ENCODE data around the gene KRT13. TPM values are rescaled to one million over a fixed set of nuclear protein-coding genes. Genes with fewer than 3 reads are reported as not detected.

Gene KRT13
- total and polyA plus RNA-seq, 2 donors (not counting 1 experiment from before 2014, with no cell fraction given), result not detected

- H3K4me2 ChIP-seq (replicated peaks; ENCODE audit: low read depth, low read length, poor library complexity, severe bottlenecking), result no peak overlapping the region
- ATAC-seq (ENCODE audit: low read depth) (no peak), DNase-seq (no peak)
- intact Hi-C loops (cut with micrococcal nuclease), result no loop called here
- H3K27me3 Mint-ChIP-seq, result peaks cover 35% of the 10 kb centered on the region
- peaks cover 0 to 4% (median 1%) of the 10 kb centered on the region in 4 experiments for H3K27me3 ChIP-seq (replicated peaks in 1 of 4; ENCODE audit: control extremely low read depth in 1 of 4, control insufficient read depth in 3 of 4, insufficient read depth in 4 of 4, low read length in 3 of 4)
- H3K27ac Mint-ChIP-seq, result no peak overlapping the region
- H3K9ac ChIP-seq (ENCODE audit: low read length), result no peak overlapping the region
- H4K20me1 ChIP-seq (ENCODE audit: control insufficient read depth, insufficient read depth, low read length, poor library complexity, severe bottlenecking), result no peaks in the 10 kb centered on the region
- no peak overlapping the region for H2AFZ ChIP-seq (ENCODE audit: insufficient read depth, low read depth, low read length, poor library complexity, severe bottlenecking)
- no peak overlapping the region for H3K4me3 Mint-ChIP-seq
- no peak for TF ChIP-seq CTCF (IDR thresholded peaks at IDR 0.05)
- no peak for TF ChIP-seq EZH2 (IDR thresholded peaks at IDR 0.05; ENCODE audit: borderline replicate concordance, insufficient read depth, low read depth, low read length, poor library complexity, severe bottlenecking)
- H3K36me3 ChIP-seq (replicated peaks in 1 of 2; ENCODE audit: control extremely low read depth in 1 of 2, control insufficient read depth in 1 of 2, extremely low read depth in 1 of 2, insufficient read depth in 2 of 2, low read length in 1 of 2), result no peaks in the 10 kb centered on the region
- no peak overlapping the region for H3K27ac ChIP-seq (ENCODE audit: low read length in 2 of 2)
- H3K4me1 Mint-ChIP-seq, result no peaks in the 10 kb centered on the region
- ChIA-PET POLR2A (no interaction called here), CTCF (interaction anchor here (0.9 kb wide), 1 partner anchor 191 kb away, joined by 3 read pairs; no protein-coding TSS in a partner anchor)
- no peaks in the 10 kb centered on the region for H3K9me3 ChIP-seq (ENCODE audit: control extremely low read depth in 1 of 3, control insufficient read depth in 2 of 3, insufficient read depth in 1 of 3, low read length in 2 of 3)
- no peak overlapping the region for H3K4me3 ChIP-seq (ENCODE audit: control extremely low read depth in 1 of 5, extremely low read depth in 1 of 5, insufficient read depth in 1 of 5, low read depth in 2 of 5, low read length in 4 of 5)
- H3K4me1 ChIP-seq (ENCODE audit: control insufficient read depth in 2 of 2, insufficient read depth in 2 of 2, low read length in 2 of 2), result no peaks in the 10 kb centered on the region
- H3K9me3 Mint-ChIP-seq (ENCODE audit: insufficient read depth), result no peaks in the 10 kb centered on the region
- no peaks in the 10 kb centered on the region for H3K79me2 ChIP-seq (ENCODE audit: control insufficient read depth, insufficient read depth, low read length)
- WGBS (ENCODE audit: insufficient coverage), result 78% methylated on average over 2 of the region's 4 CpGs
Measured at GRCh38 chr17:41457676-41458075, 47.7 kb downstream of the KRT13 start.

GRCh38 chr17:41456204-41456603, 49.2 kb downstream of the KRT13 start:
- DNase-seq (no peak), ATAC-seq (ENCODE audit: low read depth) (no peak)
- H3K9me3 ChIP-seq (ENCODE audit: control extremely low read depth in 1 of 3, control insufficient read depth in 2 of 3, insufficient read depth in 1 of 3, low read length in 2 of 3), result no peaks in the 10 kb centered on the region
- peaks cover 33% of the 10 kb centered on the region for H3K27me3 Mint-ChIP-seq
- ChIA-PET CTCF (no interaction called here), POLR2A (no interaction called here)
- no peak overlapping the region for H3K9ac ChIP-seq (ENCODE audit: low read length)
- no peaks in the 10 kb centered on the region for H3K79me2 ChIP-seq (ENCODE audit: control insufficient read depth, insufficient read depth, low read length)
- no peak overlapping the region for H3K4me3 ChIP-seq (ENCODE audit: control extremely low read depth in 1 of 5, extremely low read depth in 1 of 5, insufficient read depth in 1 of 5, low read depth in 2 of 5, low read length in 4 of 5)
- H3K4me2 ChIP-seq (replicated peaks; ENCODE audit: low read depth, low read length, poor library complexity, severe bottlenecking), result no peak overlapping the region
- H3K36me3 ChIP-seq (replicated peaks in 1 of 2; ENCODE audit: control extremely low read depth in 1 of 2, control insufficient read depth in 1 of 2, extremely low read depth in 1 of 2, insufficient read depth in 2 of 2, low read length in 1 of 2), result no peaks in the 10 kb centered on the region
- no peak overlapping the region for H3K27ac ChIP-seq (ENCODE audit: low read length in 2 of 2)
- H3K27me3 ChIP-seq (replicated peaks in 1 of 4; ENCODE audit: control extremely low read depth in 1 of 4, control insufficient read depth in 3 of 4, insufficient read depth in 4 of 4, low read length in 3 of 4), result peaks cover 0 to 7% (median 2%) of the 10 kb centered on the region in 4 experiments
- no peak overlapping the region for H2AFZ ChIP-seq (ENCODE audit: insufficient read depth, low read depth, low read length, poor library complexity, severe bottlenecking)
- no peak overlapping the region for H3K27ac Mint-ChIP-seq
- WGBS (ENCODE audit: insufficient coverage), result 93% methylated on average over 2 of the region's 3 CpGs
- no peaks in the 10 kb centered on the region for H4K20me1 ChIP-seq (ENCODE audit: control insufficient read depth, insufficient read depth, low read length, poor library complexity, severe bottlenecking)
- H3K4me1 Mint-ChIP-seq, result no peaks in the 10 kb centered on the region
- H3K4me1 ChIP-seq (ENCODE audit: control insufficient read depth in 2 of 2, insufficient read depth in 2 of 2, low read length in 2 of 2), result no peaks in the 10 kb centered on the region
- intact Hi-C loops (cut with micrococcal nuclease), result no loop called here
- no peaks in the 10 kb centered on the region for H3K9me3 Mint-ChIP-seq (ENCODE audit: insufficient read depth)
- no peak overlapping the region for H3K4me3 Mint-ChIP-seq
- TF ChIP-seq EZH2 (IDR thresholded peaks at IDR 0.05; ENCODE audit: borderline replicate concordance, insufficient read depth, low read depth, low read length, poor library complexity, severe bottlenecking) (no peak), CTCF (IDR thresholded peaks at IDR 0.05) (no peak)

Data from B cell (primary cell).